Ovary (tissue), 9 donors: ENCODE results near the gene F9. TPM values are rescaled to one million over a fixed set of nuclear protein-coding genes. Genes with fewer than 3 reads are reported as not detected.
"Not testable (repeated sequence)": the region's sequence is repeated elsewhere in the genome, so short reads cannot be mapped to it uniquely, and the experiment has no call there.

ENCODE experiments used
- DNase-seq, 5 donors: peaks; one replicate each; pipeline ENCODE4 v3.0.0-alpha.2; 2019 to 2020
- H3K27ac ChIP-seq, 2 donors: fragments of 200-600 bp; one replicate each; pipeline versions ENCODE4 v1.5.1 to v1.8.0; 2019 to 2022
- H3K27me3 ChIP-seq: fragments of 200-600 bp; one replicate; pipeline ENCODE4 v1.8.0; 2022
- H3K36me3 ChIP-seq: fragments of 200-600 bp; sonication (generic); one replicate; pipeline ENCODE4 v1.5.1; 2019
- H3K4me1 ChIP-seq: one replicate; pipeline ENCODE4 v1.8.1; 2013; ENCODE audit warnings: mild to moderate bottlenecking, moderate library complexity; ENCODE audit not compliant: insufficient read depth
- H3K4me3 ChIP-seq: fragments of 200-600 bp; sonication (generic); one replicate; pipeline ENCODE4 v1.5.1; 2017
- H3K9me3 ChIP-seq, 2 donors: fragments of 200-600 bp in 1 of 2; sonication (generic) in 1 of 2; one replicate each; pipeline versions ENCODE4 v1.5.1 to v1.8.1; 2013 to 2019; ENCODE audit warnings: mild to moderate bottlenecking in 1 of 2, moderate library complexity in 1 of 2
- EP300 ChIP-seq: sonication (generic); formaldehyde crosslinking; IDR thresholded peaks from one replicate; pipeline ENCODE4 v1.6.1; 2017; ENCODE audit warnings: antibody characterized with exemption
- POLR2A ChIP-seq: fragments of 450-650 bp; IDR thresholded peaks from one replicate; pipeline ENCODE4 v1.6.1; 2017; ENCODE audit warnings: antibody characterized with exemption, mild to moderate bottlenecking, moderate library complexity
- WGBS, 3 donors: extraction: QIAGEN DNeasy Blood & Tissue Kit in 1 of 3; methylation state at CpG; one replicate each; pipeline versions ENCODE4 v1.1.5 to v1.1.7; 2013 to 2017; 5-methylcytosine and 5-hydroxymethylcytosine counted together
- intact Hi-C, 4 donors: fragments of 100-400 bp; cut with DNase I; formaldehyde crosslinking; loops; one replicate each; pipeline versions ENCODE4 v1.11.0 to v1.15.1; 2022 to 2023
- polyA plus RNA-seq, 2 donors: library from polyadenylated mRNA; stranded (reverse); fragments of 200-250 nt in 1 of 2; fragments of 350-450 nt in 1 of 2; fragmentation: Illumina TruSeq in 1 of 2; extraction: RNeasy Lipid Tissue Mini Kit (QIAGEN cat#74804) in 1 of 2; gene quantifications; one replicate each; pipeline ENCODE4 v1.2.3, GENCODE V29; 2013 to 2014
- total RNA-seq, 7 donors: library from RNA; depleted of rRNA in 2 of 7; stranded (reverse); fragments of >200 nt in 2 of 7; fragmentation: NEBNext Ultra II Directional in 3 of 7; extraction: Animal tissue kit (Norgen Biotek cat#: 25700) in 3 of 7; gene quantifications; one replicate each; pipeline versions ENCODE4 v1.1.0 to v1.2.4, GENCODE V29; 2016 to 2023
- TF ChIP-seq, protein P1 (sequence below), 3 donors: fragments of 450-650 bp in 2 of 3; fragments of 200-600 bp in 1 of 3; IDR thresholded peaks; one replicate each; pipeline versions ENCODE4 v1.5.1 to v1.8.0; 2016 to 2022; ENCODE audit warnings: antibody characterized with exemption in 3 of 3, mild to moderate bottlenecking in 1 of 3
- donor health status: DM: no; HTN: no; CAD: no; lungs with moderate emphysema.
- donor health status: DM: no; HTN: no; CAD: no.
- donor health status: Bipolar disorder and iron deficiency.
- donor health status: DM: yes; HTN: yes; CAD: no.
- donor health status: DM: no; HTN: no; CAD: no.
- donor health status: DM: yes; HTN: yes; CAD: no.

Gene F9
- total and polyA plus RNA-seq, 9 donors: 0.10 to 0.20 TPM; not detected in 7

DNA sequence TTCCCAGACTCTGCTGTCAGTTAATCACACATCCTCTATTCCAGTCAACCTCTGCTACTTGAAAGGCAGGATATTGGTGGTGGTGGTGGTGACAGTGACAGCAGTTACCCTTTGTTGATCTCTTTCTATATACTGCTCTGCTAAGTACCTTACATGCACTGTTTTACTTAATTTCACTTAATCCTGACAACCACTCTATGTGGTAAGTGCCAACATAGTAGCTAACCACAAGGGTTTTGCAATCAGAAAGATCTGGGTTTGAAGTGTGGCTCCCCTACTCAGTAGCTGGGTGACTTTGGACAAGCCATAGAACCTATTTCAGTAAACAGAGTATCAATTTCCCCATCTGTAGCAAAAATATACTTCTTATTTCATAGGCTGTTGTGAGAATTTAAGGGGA, 24.2 kb upstream of the F9 start:
- DNase-seq: no peak
- H3K4me3 ChIP-seq: no peak overlapping the region
- H3K9me3 ChIP-seq: no peaks in the 10 kb centered on the region
- intact Hi-C loops: no loop called here
- H3K4me1 ChIP-seq: no peaks in the 10 kb centered on the region
- TF ChIP-seq EP300 (no peak), POLR2A (no peak)
- TF ChIP-seq, protein P1, sequence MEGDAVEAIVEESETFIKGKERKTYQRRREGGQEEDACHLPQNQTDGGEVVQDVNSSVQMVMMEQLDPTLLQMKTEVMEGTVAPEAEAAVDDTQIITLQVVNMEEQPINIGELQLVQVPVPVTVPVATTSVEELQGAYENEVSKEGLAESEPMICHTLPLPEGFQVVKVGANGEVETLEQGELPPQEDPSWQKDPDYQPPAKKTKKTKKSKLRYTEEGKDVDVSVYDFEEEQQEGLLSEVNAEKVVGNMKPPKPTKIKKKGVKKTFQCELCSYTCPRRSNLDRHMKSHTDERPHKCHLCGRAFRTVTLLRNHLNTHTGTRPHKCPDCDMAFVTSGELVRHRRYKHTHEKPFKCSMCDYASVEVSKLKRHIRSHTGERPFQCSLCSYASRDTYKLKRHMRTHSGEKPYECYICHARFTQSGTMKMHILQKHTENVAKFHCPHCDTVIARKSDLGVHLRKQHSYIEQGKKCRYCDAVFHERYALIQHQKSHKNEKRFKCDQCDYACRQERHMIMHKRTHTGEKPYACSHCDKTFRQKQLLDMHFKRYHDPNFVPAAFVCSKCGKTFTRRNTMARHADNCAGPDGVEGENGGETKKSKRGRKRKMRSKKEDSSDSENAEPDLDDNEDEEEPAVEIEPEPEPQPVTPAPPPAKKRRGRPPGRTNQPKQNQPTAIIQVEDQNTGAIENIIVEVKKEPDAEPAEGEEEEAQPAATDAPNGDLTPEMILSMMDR (IDR thresholded peaks at IDR 0.05): no peak
- H3K36me3 ChIP-seq: no peaks in the 10 kb centered on the region
- H3K27ac ChIP-seq: no peak overlapping the region
- no peaks in the 10 kb centered on the region for H3K27me3 ChIP-seq

DNA sequence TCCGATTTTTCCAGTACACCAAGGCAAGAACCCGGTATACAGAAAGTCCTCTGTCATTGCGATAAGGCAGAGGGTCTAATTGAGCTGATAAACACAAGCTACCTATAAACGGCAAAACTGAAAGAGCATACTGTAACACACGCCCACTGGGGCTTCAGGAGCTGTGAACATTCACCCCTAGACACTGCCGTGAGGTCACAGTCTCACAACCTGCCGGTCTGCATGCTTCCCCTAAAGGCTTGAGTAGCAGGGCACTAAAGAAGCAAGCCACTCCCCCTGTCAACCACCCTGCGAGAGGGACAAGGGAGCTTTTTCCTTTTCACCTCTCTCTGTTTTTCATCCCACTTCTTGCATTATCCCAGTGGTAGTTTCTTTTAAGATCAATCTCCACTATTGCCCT, 22.4 kb upstream of the F9 start:
- 65% methylated on average over 8 of the region's 8 CpGs for WGBS, 3 donors
- H3K4me1 ChIP-seq: no peaks in the 10 kb centered on the region
- no peak overlapping the region for H3K4me3 ChIP-seq
- no peak overlapping the region for H3K27ac ChIP-seq
- H3K9me3 ChIP-seq: no peaks in the 10 kb centered on the region
- DNase-seq: no peak
- H3K27me3 ChIP-seq: no peaks in the 10 kb centered on the region
- H3K36me3 ChIP-seq: no peaks in the 10 kb centered on the region
- intact Hi-C loops: no loop called here
- TF ChIP-seq, protein P1 (IDR thresholded peaks at IDR 0.05): no peak
- TF ChIP-seq EP300: no peak
- TF ChIP-seq POLR2A: no peak

DNA sequence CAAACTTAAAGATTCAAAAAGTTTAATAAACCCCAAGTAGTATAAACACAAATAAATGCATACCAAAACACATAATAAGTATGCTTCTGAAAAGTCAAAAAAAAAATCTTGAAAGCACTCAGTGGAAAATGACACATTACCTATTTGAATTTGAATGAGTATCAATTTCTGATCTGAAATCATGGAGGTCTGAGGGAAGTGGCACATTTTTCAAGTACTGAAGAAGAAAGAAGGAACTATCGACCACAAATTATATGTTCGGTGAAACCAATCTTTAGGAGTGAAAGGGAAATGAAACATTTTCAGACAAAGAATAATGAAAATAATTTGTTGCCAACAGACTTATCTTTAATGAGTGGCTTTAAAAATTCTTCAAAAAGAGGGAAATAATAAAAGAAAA, 12.1 kb upstream of the F9 start:
- no peaks in the 10 kb centered on the region for H3K27me3 ChIP-seq
- no peaks in the 10 kb centered on the region for H3K9me3 ChIP-seq
- TF ChIP-seq EP300 (no peak), POLR2A (no peak)
- TF ChIP-seq, protein P1 (IDR thresholded peaks at IDR 0.05): no peak
- no peak overlapping the region for H3K4me3 ChIP-seq
- WGBS, 3 donors: 81 to 92% (median 92%) methylated on average over 2 of the region's 2 CpGs
- DNase-seq: no peak
- no peaks in the 10 kb centered on the region for H3K4me1 ChIP-seq
- intact Hi-C loops: no loop called here
- no peaks in the 10 kb centered on the region for H3K36me3 ChIP-seq
- H3K27ac ChIP-seq: no peak overlapping the region

DNA sequence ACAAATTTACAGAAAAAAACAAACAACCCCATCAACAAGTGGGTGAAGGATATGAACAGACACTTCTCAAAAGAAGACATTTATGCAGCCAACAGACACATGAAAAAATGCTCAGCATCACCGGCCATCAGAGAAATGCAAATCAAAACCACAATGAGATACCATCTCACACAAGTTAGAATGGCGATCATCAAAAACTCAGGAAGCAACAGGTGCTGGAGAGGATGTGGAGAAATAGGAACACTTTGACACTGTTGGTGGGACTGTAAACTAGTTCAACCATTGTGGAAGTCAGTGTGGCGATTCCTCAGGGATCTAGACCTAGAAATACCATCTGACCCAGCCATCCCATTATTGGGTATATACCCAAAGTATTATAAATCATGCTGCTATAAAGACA, 1.7 kb upstream of the F9 start:
- H3K27me3 ChIP-seq, DNase-seq, H3K9me3 ChIP-seq, H3K36me3 ChIP-seq, intact Hi-C loops, H3K4me1 ChIP-seq, H3K27ac ChIP-seq, H3K4me3 ChIP-seq: not testable (repeated sequence)
- WGBS, 3 donors: 81 to 86% (median 83%) methylated on average over 3 of the region's 3 CpGs

DNA sequence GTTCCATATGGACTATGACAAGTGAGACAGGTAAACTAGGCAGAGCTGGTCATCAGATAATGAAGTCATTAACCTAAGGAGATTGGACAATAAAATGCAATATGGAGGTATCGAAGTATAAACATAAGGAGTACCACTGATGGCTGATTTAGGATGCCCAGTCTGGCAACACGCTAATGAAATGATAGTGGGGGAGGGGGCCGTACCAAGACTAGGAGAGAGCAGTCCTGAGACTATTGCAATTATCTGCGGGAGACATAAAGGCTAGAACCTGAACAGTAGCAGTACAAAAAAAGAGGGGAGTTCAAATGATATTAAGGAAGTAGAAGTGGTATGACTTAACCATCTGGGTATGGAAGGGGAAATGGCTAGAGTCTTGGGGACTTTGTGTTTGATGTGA, 2.3 kb downstream of the F9 start:
- no peaks in the 10 kb centered on the region for H3K36me3 ChIP-seq
- TF ChIP-seq, protein P1 (IDR thresholded peaks at IDR 0.05): no peak
- no peak for TF ChIP-seq POLR2A
- no peak for TF ChIP-seq EP300
- 77 to 79% (median 79%) methylated on average over 4 of the region's 4 CpGs for WGBS, 3 donors
- no peaks in the 10 kb centered on the region for H3K9me3 ChIP-seq
- intact Hi-C loops: no loop called here
- H3K4me3 ChIP-seq: no peak overlapping the region
- H3K27me3 ChIP-seq: no peaks in the 10 kb centered on the region
- H3K27ac ChIP-seq: no peak overlapping the region
- no peak for DNase-seq
- H3K4me1 ChIP-seq: no peaks in the 10 kb centered on the region
